Liver (tissue), 9 donors: ENCODE measurements around the gene CREM. TPM values are rescaled to one million over a fixed set of nuclear protein-coding genes. Genes with fewer than 3 reads are reported as not detected.

Experiments used
- DNase-seq: peaks from one replicate; pipeline ENCODE4 v3.0.0-alpha.2; 2017; ENCODE audit warnings: low spot score
- H3K27ac ChIP-seq, 2 donors: one replicate each; pipeline ENCODE4 v1.7.0; 2013; ENCODE audit warnings: inconsistent platforms in 2 of 2, low read length in 2 of 2, control low read depth in 1 of 2, low read depth in 1 of 2, mild to moderate bottlenecking in 1 of 2
- H3K27me3 ChIP-seq, 4 donors: one replicate each; pipeline versions ENCODE4 v1.6.1 to v1.7.0; 2013; ENCODE audit warnings: low read length in 3 of 4, inconsistent platforms in 1 of 4, mild to moderate bottlenecking in 1 of 4, moderate library complexity in 1 of 4; ENCODE audit not compliant: control insufficient read depth in 4 of 4, insufficient read depth in 4 of 4
- H3K36me3 ChIP-seq, 4 donors: one replicate each; pipeline versions ENCODE4 v1.6.1 to v1.7.0; 2013; ENCODE audit warnings: low read length in 3 of 4, mild to moderate bottlenecking in 3 of 4, low read depth in 1 of 4, moderate library complexity in 1 of 4; ENCODE audit not compliant: control insufficient read depth in 4 of 4, insufficient read depth in 3 of 4
- H3K4me1 ChIP-seq, 4 donors: one replicate each; pipeline versions ENCODE4 v1.6.1 to v1.7.0; 2013; ENCODE audit warnings: low read length in 3 of 4, mild to moderate bottlenecking in 3 of 4, moderate library complexity in 1 of 4; ENCODE audit not compliant: control insufficient read depth in 4 of 4, insufficient read depth in 4 of 4
- H3K4me3 ChIP-seq, 3 donors: one replicate each; pipeline versions ENCODE4 v1.6.1 to v1.7.0; 2013; ENCODE audit warnings: low read length in 3 of 3, control low read depth in 1 of 3, low read depth in 1 of 3, mild to moderate bottlenecking in 1 of 3
- H3K9ac ChIP-seq, 2 donors: one replicate each; pipeline ENCODE4 v1.7.0; 2013; ENCODE audit warnings: low read length in 2 of 2, mild to moderate bottlenecking in 2 of 2, moderate library complexity in 2 of 2, control low read depth in 1 of 2, low read depth in 1 of 2
- H3K9me3 ChIP-seq, 4 donors: one replicate each; pipeline versions ENCODE4 v1.6.1 to v1.7.0; 2013; ENCODE audit warnings: low read length in 3 of 4; ENCODE audit not compliant: control insufficient read depth in 4 of 4
- EGR1 ChIP-seq, 2 donors: IDR thresholded peaks; 2 replicates each; pipeline ENCODE4 v1.6.1; 2016 to 2018; ENCODE audit warnings: antibody characterized with exemption in 2 of 2, low read depth in 2 of 2
- FOXA1 ChIP-seq: IDR thresholded peaks from 2 replicates; pipeline ENCODE4 v1.6.1; 2016; ENCODE audit warnings: antibody characterized with exemption
- FOXA2 ChIP-seq: IDR thresholded peaks from 2 replicates; pipeline ENCODE4 v1.6.1; 2016; ENCODE audit warnings: antibody characterized with exemption
- GABPA ChIP-seq, 2 donors: IDR thresholded peaks in 1 of 2; conservative IDR thresholded peaks in 1 of 2; 2 replicates each; pipeline ENCODE4 v1.6.1; 2016; ENCODE audit warnings: antibody characterized with exemption in 2 of 2, mild to moderate bottlenecking in 1 of 2, moderate library complexity in 1 of 2
- HNF4A ChIP-seq, 2 donors: conservative IDR thresholded peaks; 2 replicates each; pipeline ENCODE4 v1.6.1; 2016; ENCODE audit warnings: antibody characterized with exemption in 2 of 2, mild to moderate bottlenecking in 2 of 2
- HNF4G ChIP-seq: IDR thresholded peaks from 2 replicates; pipeline ENCODE4 v1.6.1; 2016; ENCODE audit warnings: antibody characterized with exemption
- JUND ChIP-seq, 2 donors: IDR thresholded peaks; 2 replicates each; pipeline ENCODE4 v1.6.1; 2016; ENCODE audit warnings: antibody characterized with exemption in 2 of 2
- NR2F2 ChIP-seq: IDR thresholded peaks from 2 replicates; pipeline ENCODE4 v1.6.1; 2016; ENCODE audit warnings: antibody characterized with exemption
- RAD21 ChIP-seq, 2 donors: IDR thresholded peaks; 2 replicates each; pipeline ENCODE4 v1.6.1; 2016; ENCODE audit warnings: antibody characterized with exemption in 2 of 2, mild to moderate bottlenecking in 2 of 2
- RXRA ChIP-seq, 2 donors: IDR thresholded peaks; 2 replicates each; pipeline ENCODE4 v1.6.1; 2017 to 2018; ENCODE audit warnings: antibody characterized with exemption in 2 of 2, mild to moderate bottlenecking in 1 of 2
- SP1 ChIP-seq: IDR thresholded peaks from 2 replicates; pipeline ENCODE4 v1.6.1; 2018; ENCODE audit warnings: antibody characterized with exemption, mild to moderate bottlenecking
- TAF1 ChIP-seq: conservative IDR thresholded peaks from 2 replicates; pipeline ENCODE4 v1.6.1; 2016; ENCODE audit warnings: antibody characterized with exemption, mild to moderate bottlenecking
- YY1 ChIP-seq: IDR thresholded peaks from 2 replicates; pipeline ENCODE4 v1.6.1; 2016; ENCODE audit warnings: antibody characterized with exemption, mild to moderate bottlenecking
- WGBS: extraction: QIAGEN DNeasy Blood & Tissue Kit; methylation state at CpG from one replicate; pipeline ENCODE4 v1.1.7; 2013; 5-methylcytosine and 5-hydroxymethylcytosine counted together
- polyA plus RNA-seq, 2 donors: library from polyadenylated mRNA; stranded (reverse) in 1 of 2; unstranded in 1 of 2; fragments of 200-250 nt in 1 of 2; fragments of >200 nt in 1 of 2; fragmentation: Nextera tagmentation in 1 of 2; extraction: Ambion mirVana in 1 of 2; gene quantifications; one replicate each; pipeline versions ENCODE4 v1.2.1 to v1.2.3, GENCODE V29; 2013 to 2015
- total RNA-seq, 2 donors: library from RNA; depleted of rRNA; stranded (reverse); fragments of >200 nt; gene quantifications; one replicate each; pipeline ENCODE4 v1.2.3, GENCODE V29; 2014
- TF ChIP-seq, protein P1 (sequence below): IDR thresholded peaks from 2 replicates; pipeline ENCODE4 v1.6.1; 2016; ENCODE audit warnings: antibody characterized with exemption
- TF ChIP-seq, protein P2 (sequence below): fragments of 150-350 bp; IDR thresholded peaks from 2 replicates; pipeline ENCODE4 v1.5.1; 2017; ENCODE audit warnings: improper control_type of control experiment, low read depth, low read length; ENCODE audit not compliant: missing input control
- TF ChIP-seq, protein P3 (sequence below): IDR thresholded peaks from 2 replicates; pipeline ENCODE4 v1.6.1; 2016; ENCODE audit warnings: antibody characterized with exemption
- TF ChIP-seq, protein P4 (sequence below): IDR thresholded peaks from 2 replicates; pipeline ENCODE4 v1.6.1; 2016; ENCODE audit warnings: antibody characterized with exemption
- TF ChIP-seq, protein P5 (sequence below): IDR thresholded peaks from 2 replicates; pipeline ENCODE4 v1.6.1; 2016; ENCODE audit warnings: antibody characterized with exemption, mild to moderate bottlenecking
- donor health status: healthy.
- donor health status: healthy.
- donor health status: healthy.
- donor health status: healthy.
- donor health status: healthy.

CREM gene
- total and polyA plus RNA-seq, 4 donors: 14.8 to 25.5 (median 22.2) TPM

DNA sequence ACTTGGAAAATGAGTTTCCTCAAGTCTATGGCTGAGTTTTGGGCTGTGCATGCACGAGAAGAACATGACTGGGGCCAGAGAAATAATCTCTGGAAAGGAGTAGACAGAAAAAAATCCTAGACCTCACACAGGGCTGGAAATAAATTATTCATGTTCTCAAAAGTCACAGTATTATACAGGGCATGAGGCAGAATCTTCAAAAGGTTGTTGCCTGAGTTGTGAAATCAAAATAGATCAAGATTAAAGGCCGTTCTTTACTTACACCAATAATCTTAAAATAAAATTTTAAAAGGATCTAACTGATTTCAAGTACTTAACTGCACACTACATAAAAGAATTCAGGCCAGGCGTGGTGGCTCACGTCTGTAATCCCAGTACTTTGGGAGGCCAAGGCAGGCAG is 14.1 kb upstream of the CREM start:
- H3K27me3 ChIP-seq: no peaks in the 10 kb centered on the region
- H3K4me1 ChIP-seq: no peaks in the 10 kb centered on the region
- H3K9me3 ChIP-seq: no peaks in the 10 kb centered on the region
- no peak for DNase-seq
- no peak overlapping the region for H3K27ac ChIP-seq
- TF ChIP-seq HNF4G (no peak), RAD21 (IDR thresholded peaks at IDR 0.05) (no peak)
- WGBS: 83% methylated on average over 4 of the region's 4 CpGs
- H3K36me3 ChIP-seq: no peaks in the 10 kb centered on the region
- H3K9ac ChIP-seq: no peak overlapping the region
- H3K4me3 ChIP-seq: no peak overlapping the region

DNA sequence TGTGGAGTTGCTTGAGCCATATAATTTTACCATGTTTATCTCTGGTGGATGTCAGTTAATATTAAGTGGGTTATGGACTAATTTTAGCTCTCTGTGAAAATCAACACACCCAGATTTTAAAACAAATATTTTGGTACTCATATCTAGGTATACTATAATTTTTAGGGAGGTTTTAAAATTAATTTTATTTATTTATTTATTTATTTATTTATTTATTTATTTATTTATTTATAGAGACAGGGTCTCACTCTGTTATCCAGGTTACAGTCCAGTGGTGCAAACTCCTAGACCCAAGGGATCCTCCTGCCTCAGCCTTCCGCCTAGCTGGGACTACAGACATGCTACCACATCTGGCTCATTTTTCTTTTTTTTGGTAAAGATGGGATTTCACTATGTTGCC is 7.3 kb upstream of the CREM start:
- no peak overlapping the region for H3K4me3 ChIP-seq
- no peaks in the 10 kb centered on the region for H3K27me3 ChIP-seq
- no peak overlapping the region for H3K27ac ChIP-seq
- TF ChIP-seq, protein P1, sequence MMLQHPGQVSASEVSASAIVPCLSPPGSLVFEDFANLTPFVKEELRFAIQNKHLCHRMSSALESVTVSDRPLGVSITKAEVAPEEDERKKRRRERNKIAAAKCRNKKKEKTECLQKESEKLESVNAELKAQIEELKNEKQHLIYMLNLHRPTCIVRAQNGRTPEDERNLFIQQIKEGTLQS: no peak
- no peak for TF ChIP-seq FOXA1
- TF ChIP-seq, protein P2, sequence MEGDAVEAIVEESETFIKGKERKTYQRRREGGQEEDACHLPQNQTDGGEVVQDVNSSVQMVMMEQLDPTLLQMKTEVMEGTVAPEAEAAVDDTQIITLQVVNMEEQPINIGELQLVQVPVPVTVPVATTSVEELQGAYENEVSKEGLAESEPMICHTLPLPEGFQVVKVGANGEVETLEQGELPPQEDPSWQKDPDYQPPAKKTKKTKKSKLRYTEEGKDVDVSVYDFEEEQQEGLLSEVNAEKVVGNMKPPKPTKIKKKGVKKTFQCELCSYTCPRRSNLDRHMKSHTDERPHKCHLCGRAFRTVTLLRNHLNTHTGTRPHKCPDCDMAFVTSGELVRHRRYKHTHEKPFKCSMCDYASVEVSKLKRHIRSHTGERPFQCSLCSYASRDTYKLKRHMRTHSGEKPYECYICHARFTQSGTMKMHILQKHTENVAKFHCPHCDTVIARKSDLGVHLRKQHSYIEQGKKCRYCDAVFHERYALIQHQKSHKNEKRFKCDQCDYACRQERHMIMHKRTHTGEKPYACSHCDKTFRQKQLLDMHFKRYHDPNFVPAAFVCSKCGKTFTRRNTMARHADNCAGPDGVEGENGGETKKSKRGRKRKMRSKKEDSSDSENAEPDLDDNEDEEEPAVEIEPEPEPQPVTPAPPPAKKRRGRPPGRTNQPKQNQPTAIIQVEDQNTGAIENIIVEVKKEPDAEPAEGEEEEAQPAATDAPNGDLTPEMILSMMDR: no peak
- TF ChIP-seq RAD21 (IDR thresholded peaks at IDR 0.05): no peak
- no peak for TF ChIP-seq TAF1
- no peak for TF ChIP-seq HNF4A (conservative IDR thresholded peaks at IDR 0.05)
- TF ChIP-seq, protein P3, sequence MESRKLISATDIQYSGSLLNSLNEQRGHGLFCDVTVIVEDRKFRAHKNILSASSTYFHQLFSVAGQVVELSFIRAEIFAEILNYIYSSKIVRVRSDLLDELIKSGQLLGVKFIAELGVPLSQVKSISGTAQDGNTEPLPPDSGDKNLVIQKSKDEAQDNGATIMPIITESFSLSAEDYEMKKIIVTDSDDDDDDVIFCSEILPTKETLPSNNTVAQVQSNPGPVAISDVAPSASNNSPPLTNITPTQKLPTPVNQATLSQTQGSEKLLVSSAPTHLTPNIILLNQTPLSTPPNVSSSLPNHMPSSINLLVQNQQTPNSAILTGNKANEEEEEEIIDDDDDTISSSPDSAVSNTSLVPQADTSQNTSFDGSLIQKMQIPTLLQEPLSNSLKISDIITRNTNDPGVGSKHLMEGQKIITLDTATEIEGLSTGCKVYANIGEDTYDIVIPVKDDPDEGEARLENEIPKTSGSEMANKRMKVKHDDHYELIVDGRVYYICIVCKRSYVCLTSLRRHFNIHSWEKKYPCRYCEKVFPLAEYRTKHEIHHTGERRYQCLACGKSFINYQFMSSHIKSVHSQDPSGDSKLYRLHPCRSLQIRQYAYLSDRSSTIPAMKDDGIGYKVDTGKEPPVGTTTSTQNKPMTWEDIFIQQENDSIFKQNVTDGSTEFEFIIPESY: no peak
- no peak for TF ChIP-seq YY1
- TF ChIP-seq, protein P4, sequence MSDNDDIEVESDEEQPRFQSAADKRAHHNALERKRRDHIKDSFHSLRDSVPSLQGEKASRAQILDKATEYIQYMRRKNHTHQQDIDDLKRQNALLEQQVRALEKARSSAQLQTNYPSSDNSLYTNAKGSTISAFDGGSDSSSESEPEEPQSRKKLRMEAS: no peak
- no peak for TF ChIP-seq FOXA2
- no peak for TF ChIP-seq HNF4G
- TF ChIP-seq, protein P5, sequence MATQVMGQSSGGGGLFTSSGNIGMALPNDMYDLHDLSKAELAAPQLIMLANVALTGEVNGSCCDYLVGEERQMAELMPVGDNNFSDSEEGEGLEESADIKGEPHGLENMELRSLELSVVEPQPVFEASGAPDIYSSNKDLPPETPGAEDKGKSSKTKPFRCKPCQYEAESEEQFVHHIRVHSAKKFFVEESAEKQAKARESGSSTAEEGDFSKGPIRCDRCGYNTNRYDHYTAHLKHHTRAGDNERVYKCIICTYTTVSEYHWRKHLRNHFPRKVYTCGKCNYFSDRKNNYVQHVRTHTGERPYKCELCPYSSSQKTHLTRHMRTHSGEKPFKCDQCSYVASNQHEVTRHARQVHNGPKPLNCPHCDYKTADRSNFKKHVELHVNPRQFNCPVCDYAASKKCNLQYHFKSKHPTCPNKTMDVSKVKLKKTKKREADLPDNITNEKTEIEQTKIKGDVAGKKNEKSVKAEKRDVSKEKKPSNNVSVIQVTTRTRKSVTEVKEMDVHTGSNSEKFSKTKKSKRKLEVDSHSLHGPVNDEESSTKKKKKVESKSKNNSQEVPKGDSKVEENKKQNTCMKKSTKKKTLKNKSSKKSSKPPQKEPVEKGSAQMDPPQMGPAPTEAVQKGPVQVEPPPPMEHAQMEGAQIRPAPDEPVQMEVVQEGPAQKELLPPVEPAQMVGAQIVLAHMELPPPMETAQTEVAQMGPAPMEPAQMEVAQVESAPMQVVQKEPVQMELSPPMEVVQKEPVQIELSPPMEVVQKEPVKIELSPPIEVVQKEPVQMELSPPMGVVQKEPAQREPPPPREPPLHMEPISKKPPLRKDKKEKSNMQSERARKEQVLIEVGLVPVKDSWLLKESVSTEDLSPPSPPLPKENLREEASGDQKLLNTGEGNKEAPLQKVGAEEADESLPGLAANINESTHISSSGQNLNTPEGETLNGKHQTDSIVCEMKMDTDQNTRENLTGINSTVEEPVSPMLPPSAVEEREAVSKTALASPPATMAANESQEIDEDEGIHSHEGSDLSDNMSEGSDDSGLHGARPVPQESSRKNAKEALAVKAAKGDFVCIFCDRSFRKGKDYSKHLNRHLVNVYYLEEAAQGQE: no peak
- TF ChIP-seq GABPA (IDR thresholded peaks at IDR 0.05 in 1 of 2, conservative IDR thresholded peaks at IDR 0.05 in 1 of 2): no peak
- TF ChIP-seq EGR1 (IDR thresholded peaks at IDR 0.05; ENCODE audit: low read depth in 2 of 2): no peak
- no peak for TF ChIP-seq SP1
- TF ChIP-seq RXRA (IDR thresholded peaks at IDR 0.05): no peak
- no peak for TF ChIP-seq JUND (IDR thresholded peaks at IDR 0.05)
- TF ChIP-seq NR2F2: no peak
- H3K9me3 ChIP-seq: no peaks in the 10 kb centered on the region
- DNase-seq: no peak
- no peaks in the 10 kb centered on the region for H3K36me3 ChIP-seq
- 96% methylated on average over 1 of the region's 1 CpG for WGBS
- H3K9ac ChIP-seq: no peak overlapping the region
- H3K4me1 ChIP-seq: no peaks in the 10 kb centered on the region
